SK-N-SH (cell line): ENCODE measurements around the gene PDE4D. TPM values are rescaled to one million over a fixed set of nuclear protein-coding genes. Genes with fewer than 3 reads are reported as not detected.

Experiments
- CTCF ChIA-PET: fragments of 300-600, 350-600 bp; formaldehyde crosslinking; extraction: SDS; loops from one replicate; lab custom pipeline; 2021; lab: Yijun Ruan, JAX
- POLR2A ChIA-PET: fragments of 350-600 bp; sonication (Branson Sonifier 250); formaldehyde crosslinking; extraction: SDS; loops from one replicate; lab custom pipeline; 2020; ENCODE audit warnings: antibody characterized with exemption, inconsistent platforms; lab: Yijun Ruan, JAX
- DNase-seq: peaks from one replicate; pipeline ENCODE4 v3.0.0; 2012
- H2AFZ ChIP-seq: fragments of 200-600 bp; sonication (generic); 2 replicates; pipeline ENCODE4 v1.8.1; 2016; ENCODE audit warnings: antibody characterized with exemption, mild to moderate bottlenecking, low read depth
- H3F3A ChIP-seq: fragments of 200-600 bp; sonication (generic); replicated peaks from 2 replicates; pipeline ENCODE3; 2016; ENCODE audit warnings: antibody characterized with exemption, mild to moderate bottlenecking; ENCODE audit not compliant: insufficient read depth
- H3K27ac ChIP-seq, 2 experiments: fragments of 200-500 bp in 1 of 2; fragments of 200-600 bp in 1 of 2; sonication (Bioruptor generic) in 1 of 2; sonication (generic), shearing (Covaris generic) in 1 of 2; 2 replicates each; pipeline versions ENCODE4 v1.5.1 to v1.6.1; 2014 to 2016; ENCODE audit warnings: low read depth in 2 of 2, inconsistent platforms in 1 of 2, low read length in 1 of 2, mild to moderate bottlenecking in 1 of 2, mixed read lengths in 1 of 2
- H3K27me3 ChIP-seq: fragments of 200-600 bp; sonication (generic), shearing (Covaris generic); 2 replicates; pipeline ENCODE4 v1.6.1; 2016; ENCODE audit warnings: mixed run types; ENCODE audit not compliant: insufficient read depth
- H3K36me3 ChIP-seq, 2 experiments: fragments of 200-500 bp in 1 of 2; fragments of 200-600 bp in 1 of 2; sonication (Bioruptor generic) in 1 of 2; sonication (generic) in 1 of 2; replicated peaks in 1 of 2; 2 replicates each; pipeline versions ENCODE3 to v1.5.1; 2014 to 2016; ENCODE audit warnings: low read length in 1 of 2, mild to moderate bottlenecking in 1 of 2; ENCODE audit not compliant: insufficient read depth in 2 of 2, control insufficient read depth in 1 of 2
- H3K4me1 ChIP-seq, 2 experiments: fragments of 200-500 bp in 1 of 2; fragments of 200-600 bp in 1 of 2; sonication (Bioruptor generic) in 1 of 2; sonication (generic), shearing (Covaris generic) in 1 of 2; 2 replicates each; pipeline versions ENCODE4 v1.5.1 to v1.6.1; 2014 to 2016; ENCODE audit warnings: low read depth in 1 of 2, low read length in 1 of 2, mixed run types in 1 of 2; ENCODE audit not compliant: insufficient read depth in 2 of 2, control insufficient read depth in 1 of 2
- H3K4me2 ChIP-seq: fragments of 200-600 bp; sonication (generic), shearing (Covaris generic); 2 replicates; pipeline ENCODE4 v1.6.1; 2017; ENCODE audit warnings: mixed run types
- H3K4me3 ChIP-seq, 2 experiments: fragments of 200-500 bp in 1 of 2; fragments of 200-600 bp in 1 of 2; sonication (Bioruptor generic) in 1 of 2; sonication (generic), shearing (Covaris generic) in 1 of 2; 2 replicates each; pipeline versions ENCODE4 v1.5.1 to v1.8.1; 2014 to 2016; ENCODE audit warnings: low read depth in 2 of 2, inconsistent platforms in 1 of 2, low read length in 1 of 2, mild to moderate bottlenecking in 1 of 2, mixed read lengths in 1 of 2, moderate library complexity in 1 of 2
- H3K79me2 ChIP-seq: fragments of 200-600 bp; sonication (generic); 2 replicates; pipeline ENCODE4 v1.8.1; 2017; ENCODE audit warnings: mild to moderate bottlenecking; ENCODE audit not compliant: insufficient read depth
- H3K9ac ChIP-seq: fragments of 200-600 bp; sonication (generic); 2 replicates; pipeline ENCODE4 v1.6.1; 2017; ENCODE audit warnings: mixed run types
- H3K9me2 ChIP-seq: fragments of 200-600 bp; sonication (generic); 2 replicates; pipeline ENCODE4 v1.6.1; 2017; ENCODE audit warnings: mixed run types
- H3K9me3 ChIP-seq: fragments of 200-600 bp; sonication (generic); 2 replicates; pipeline ENCODE4 v1.6.1; 2017; ENCODE audit warnings: mixed run types, mild to moderate bottlenecking, moderate library complexity
- H4K20me1 ChIP-seq: fragments of 200-600 bp; sonication (generic); 2 replicates; pipeline ENCODE4 v1.6.1; 2017; ENCODE audit warnings: mild to moderate bottlenecking, mixed run types; ENCODE audit not compliant: insufficient read depth
- CHD2 ChIP-seq: fragments of 150-350 bp; IDR thresholded peaks from 2 replicates; pipeline ENCODE4 v1.6.1; 2018; ENCODE audit warnings: low read length; ENCODE audit not compliant: partially characterized antibody
- CTCF ChIP-seq: fragments of 200-600 bp; sonication (generic); IDR thresholded peaks from 2 replicates; pipeline ENCODE4 v1.6.1; 2017; ENCODE audit warnings: antibody characterized with exemption, mild to moderate bottlenecking, moderate library complexity
- ELF1 ChIP-seq: IDR thresholded peaks from 2 replicates; pipeline ENCODE4 v1.4.0; 2012
- EP300 ChIP-seq, 2 experiments: IDR thresholded peaks; 2 replicates each; pipeline versions ENCODE4 v1.4.0 to v1.6.1; 2012; ENCODE audit warnings: borderline replicate concordance in 1 of 2, low read depth in 1 of 2, low read length in 1 of 2
- FOXM1 ChIP-seq: IDR thresholded peaks from 2 replicates; pipeline ENCODE4 v1.4.0; 2012; ENCODE audit warnings: low read depth, mild to moderate bottlenecking
- GATA2 ChIP-seq: sonication (generic); formaldehyde crosslinking; IDR thresholded peaks from 2 replicates; pipeline ENCODE4 v1.5.0; 2020; ENCODE audit warnings: mild to moderate bottlenecking, missing genetic modification reagents
- JUND ChIP-seq: IDR thresholded peaks from 2 replicates; pipeline ENCODE4 v1.4.0; 2012
- MAX ChIP-seq: IDR thresholded peaks from 2 replicates; pipeline ENCODE4 v1.4.0; 2012; ENCODE audit warnings: low read depth
- MXI1 ChIP-seq: IDR thresholded peaks from 2 replicates; pipeline ENCODE4 v1.6.1; 2012; ENCODE audit warnings: mild to moderate bottlenecking, low read depth, low read length, improper control_type of control experiment
- NFIC ChIP-seq: IDR thresholded peaks from 2 replicates; pipeline ENCODE4 v1.4.0; 2012; ENCODE audit warnings: borderline replicate concordance
- NRF1 ChIP-seq: IDR thresholded peaks from 2 replicates; pipeline ENCODE4 v1.6.1; 2012; ENCODE audit warnings: low read depth, mild to moderate bottlenecking, low read length
- RAD21 ChIP-seq: IDR thresholded peaks from 2 replicates; pipeline ENCODE4 v1.6.1; 2012; ENCODE audit warnings: mild to moderate bottlenecking, low read length
- RCOR1 ChIP-seq: fragments of 150-350 bp; IDR thresholded peaks from 2 replicates; pipeline ENCODE4 v1.6.1; 2017; ENCODE audit warnings: antibody characterized with exemption, low read length
- RFX5 ChIP-seq: IDR thresholded peaks from 2 replicates; pipeline ENCODE4 v1.6.1; 2012; ENCODE audit warnings: mild to moderate bottlenecking, improper control_type of control experiment, low read length
- SIN3A ChIP-seq: IDR thresholded peaks from 2 replicates; pipeline ENCODE4 v1.6.1; 2012; ENCODE audit warnings: low read depth, mild to moderate bottlenecking, low read length, moderate library complexity, borderline replicate concordance
- SMC3 ChIP-seq: IDR thresholded peaks from 2 replicates; pipeline ENCODE4 v1.6.1; 2012; ENCODE audit warnings: low read depth, low read length, improper control_type of control experiment
- TAF1 ChIP-seq: IDR thresholded peaks from 2 replicates; pipeline ENCODE4 v1.6.1; 2012; ENCODE audit warnings: low read depth, mild to moderate bottlenecking, low read length, moderate library complexity, borderline replicate concordance
- TCF12 ChIP-seq: IDR thresholded peaks from 2 replicates; pipeline ENCODE4 v1.4.0; 2012
- USF1 ChIP-seq: IDR thresholded peaks from 2 replicates; pipeline ENCODE4 v1.4.0; 2012; ENCODE audit warnings: low read depth, borderline replicate concordance
- YY1 ChIP-seq: IDR thresholded peaks from 2 replicates; pipeline ENCODE4 v1.4.0; 2012; ENCODE audit warnings: low read depth, mild to moderate bottlenecking
- WGBS: methylation state at CpG from one replicate; pipeline ENCODE4 v1.1.6; 2017; ENCODE audit warnings: low lambda C conversion rate; 5-methylcytosine and 5-hydroxymethylcytosine counted together
- polyA plus RNA-seq, 3 experiments: library from polyadenylated mRNA; depleted of rRNA; stranded (reverse); fragments of >200 nt; gene quantifications; 2 replicates each; pipeline ENCODE4 v1.2.3, GENCODE V29; 2012
- TF ChIP-seq, protein P1 (sequence below): fragments of 150-350 bp; IDR thresholded peaks from 2 replicates; pipeline ENCODE4 v1.6.1; 2017; ENCODE audit warnings: antibody characterized with exemption, low read length, low read depth, borderline replicate concordance
- TF ChIP-seq, protein P2 (sequence below): IDR thresholded peaks from 2 replicates; pipeline ENCODE4; 2012

The PDE4D gene
- polyA plus RNA-seq, 1 of the 3 experiments (the other 2 are of a cell fraction): 2.4 TPM

- Histone ChIP-seq H3F3A (no peaks in the 10 kb centered on the region), H3K4me2 (no peak overlapping the region), H3K27ac (no peak overlapping the region), H3K9ac (no peak overlapping the region), H2AFZ (no peak overlapping the region), H3K4me3 (no peak overlapping the region), H4K20me1 (no peaks in the 10 kb centered on the region), H3K9me2 (no peaks in the 10 kb centered on the region), H3K79me2 (no peaks in the 10 kb centered on the region), H3K4me1 (peaks cover 0 to 5% of the 10 kb centered on the region in 2 experiments; a peak in 1 of 4 replicates), H3K36me3 (no peaks in the 10 kb centered on the region)
- DNase-seq: no peak
- WGBS: 82% methylated on average over 2 of the region's 2 CpGs
- CTCF ChIA-PET: interaction anchor here (0.7 to 2.2 kb wide), 5 partner anchors 9 to 94 kb away, joined by 3 to 7 read pairs (median 3); no protein-coding TSS in a partner anchor
- POLR2A ChIA-PET: no interaction called here
- TF ChIP-seq ELF1 (no peak), RCOR1 (no peak), TAF1 (no peak), CTCF (no peak), GATA2 (CRISPR knock-in tag) (no peak), NFIC (no peak), TCF12 (no peak), EP300 (IDR thresholded peaks at IDR 0.05; ENCODE audit: borderline replicate concordance in 1 of 2, low read depth in 1 of 2, low read length in 1 of 2) (no peak), SIN3A (no peak), USF1 (no peak), MAX (no peak), RFX5 (no peak), NRF1 (no peak), YY1 (no peak)
- TF ChIP-seq, protein P1, sequence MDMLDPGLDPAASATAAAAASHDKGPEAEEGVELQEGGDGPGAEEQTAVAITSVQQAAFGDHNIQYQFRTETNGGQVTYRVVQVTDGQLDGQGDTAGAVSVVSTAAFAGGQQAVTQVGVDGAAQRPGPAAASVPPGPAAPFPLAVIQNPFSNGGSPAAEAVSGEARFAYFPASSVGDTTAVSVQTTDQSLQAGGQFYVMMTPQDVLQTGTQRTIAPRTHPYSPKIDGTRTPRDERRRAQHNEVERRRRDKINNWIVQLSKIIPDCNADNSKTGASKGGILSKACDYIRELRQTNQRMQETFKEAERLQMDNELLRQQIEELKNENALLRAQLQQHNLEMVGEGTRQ: no peak
- TF ChIP-seq, all 33 proteins: peak for 0
- Histone ChIP-seq H3K9me3 (no peaks in the 10 kb centered on the region), H3K27me3 (no peaks in the 10 kb centered on the region)
Observed at GRCh38 chr5:59094864-59095263, 798.7 kb downstream of the PDE4D start.

GRCh38 chr5:59093329-59093728 is 800.2 kb downstream of the PDE4D start:
- Histone ChIP-seq H2AFZ (no peak overlapping the region), H3K36me3 (no peaks in the 10 kb centered on the region), H3K79me2 (no peaks in the 10 kb centered on the region), H3K4me2 (no peak overlapping the region), H3K4me1 (peaks cover 0 to 5% of the 10 kb centered on the region in 2 experiments; a peak in 1 of 4 replicates), H3K27ac (no peak overlapping the region), H3K9ac (no peak overlapping the region), H3K9me3 (no peaks in the 10 kb centered on the region), H3F3A (no peaks in the 10 kb centered on the region), H4K20me1 (no peaks in the 10 kb centered on the region), H3K4me3 (no peak overlapping the region), H3K9me2 (no peaks in the 10 kb centered on the region), H3K27me3 (no peaks in the 10 kb centered on the region)
- ChIA-PET CTCF (interaction anchor here (1.0 kb wide), 1 partner anchor 51 kb away, joined by 3 read pairs; no protein-coding TSS in a partner anchor), POLR2A (no interaction called here)
- 86% methylated on average over 6 of the region's 6 CpGs for WGBS
- no peak for DNase-seq
- TF ChIP-seq RAD21 (no peak), MXI1 (no peak), YY1 (no peak), ELF1 (no peak), GATA2 (CRISPR knock-in tag) (no peak), JUND (no peak), EP300 (IDR thresholded peaks at IDR 0.05; ENCODE audit: borderline replicate concordance in 1 of 2, low read depth in 1 of 2, low read length in 1 of 2) (no peak), NFIC (no peak), SMC3 (no peak), CHD2 (no peak), USF1 (no peak), FOXM1 (no peak), TAF1 (no peak)
- TF ChIP-seq, protein P1: no peak
- TF ChIP-seq, protein P2, sequence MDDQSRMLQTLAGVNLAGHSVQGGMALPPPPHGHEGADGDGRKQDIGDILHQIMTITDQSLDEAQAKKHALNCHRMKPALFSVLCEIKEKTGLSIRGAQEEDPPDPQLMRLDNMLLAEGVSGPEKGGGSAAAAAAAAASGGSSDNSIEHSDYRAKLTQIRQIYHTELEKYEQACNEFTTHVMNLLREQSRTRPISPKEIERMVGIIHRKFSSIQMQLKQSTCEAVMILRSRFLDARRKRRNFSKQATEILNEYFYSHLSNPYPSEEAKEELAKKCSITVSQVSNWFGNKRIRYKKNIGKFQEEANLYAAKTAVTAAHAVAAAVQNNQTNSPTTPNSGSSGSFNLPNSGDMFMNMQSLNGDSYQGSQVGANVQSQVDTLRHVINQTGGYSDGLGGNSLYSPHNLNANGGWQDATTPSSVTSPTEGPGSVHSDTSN: no peak
